Stimulated activated naive CD8-positive, alpha-beta T cell treated with anti-CD3 and anti-CD28 coated beads, Interleukin-15, Interleukin-2, amounts not matched to agents 100 U/mL and 50 U/mL, for 24 hours (primary cell): ENCODE measurements around the gene KAT6B.
A peak's percentile ranks its signal among the peaks of the same experiment; 100 is the strongest.

Source experiments
- ATAC-seq: fragments of 150-1000 bp; cut with Tn5 transposase; one replicate; pipeline ENCODE4 v1.10.0; 2021
- DNase-seq: peaks from one replicate; pipeline ENCODE4 v3.0.0; 2021

The KAT6B gene

GRCh38 chr10:75015442-75015841 lies 189.0 kb downstream of the KAT6B start:
- DNase-seq: no peak
- ATAC-seq: no peak

- ATAC-seq: no peak
- no peak for DNase-seq
These were observed 189.9 kb downstream of the KAT6B start for GRCh38 chr10:75016325-75016724.

GRCh38 chr10:75018251-75018650 lies 191.9 kb downstream of the KAT6B start:
- DNase-seq (no peak), ATAC-seq (no peak)

- no peak for DNase-seq
These were observed 192.4 kb downstream of the KAT6B start for GRCh38 chr10:75018686-75019307.

GRCh38 chr10:75019370-75019769 lies 193.0 kb downstream of the KAT6B start:
- DNase-seq (no peak), ATAC-seq (no peak)

More at GRCh38 chr10:75018686-75019307, 192.4 kb downstream of the KAT6B start:
- no peak for ATAC-seq

- no peak for ATAC-seq
- DNase-seq: no peak
These were observed 193.8 kb downstream of the KAT6B start for GRCh38 chr10:75020168-75020567.

GRCh38 chr10:75021379-75022249 lies 195.2 kb downstream of the KAT6B start:
- no peak for ATAC-seq
- DNase-seq: no peak

- DNase-seq: no peak
- ATAC-seq: no peak
These were observed 196.7 kb downstream of the KAT6B start for GRCh38 chr10:75023074-75023473.

GRCh38 chr10:75024971-75025523 lies 198.6 kb downstream of the KAT6B start:
- no peak for ATAC-seq
- no peak for DNase-seq

GRCh38 chr10:75028049-75028448 lies 201.6 kb downstream of the KAT6B start:
- no peak for DNase-seq
- no peak for ATAC-seq

GRCh38 chr10:75028748-75029147 lies 202.3 kb downstream of the KAT6B start:
- ATAC-seq: no peak
- no peak for DNase-seq

- DNase-seq: no peak
- ATAC-seq: no peak
These were observed 203.0 kb downstream of the KAT6B start for GRCh38 chr10:75029420-75029819.

- DNase-seq (no peak), ATAC-seq (no peak)
These were observed 203.5 kb downstream of the KAT6B start for GRCh38 chr10:75029857-75030256.

- no peak for ATAC-seq
- DNase-seq: no peak
These were observed 204.0 kb downstream of the KAT6B start for GRCh38 chr10:75030371-75030770.

GRCh38 chr10:75032119-75032518 lies 205.7 kb downstream of the KAT6B start:
- ATAC-seq (no peak), DNase-seq (no peak)

GRCh38 chr10:75032813-75033212 lies 206.4 kb downstream of the KAT6B start:
- no peak for ATAC-seq
- DNase-seq: no peak

- no peak for DNase-seq
- no peak for ATAC-seq
These were observed 207.2 kb downstream of the KAT6B start for GRCh38 chr10:75033399-75034130.

GRCh38 chr10:75034131-75034512 lies 207.7 kb downstream of the KAT6B start:
- peak; percentile 75 for ATAC-seq
- DNase-seq: peak; percentile 59

GRCh38 chr10:75034714-75035258 lies 208.4 kb downstream of the KAT6B start:
- DNase-seq (no peak), ATAC-seq (no peak)

- peak; percentile 91 for ATAC-seq
- peak; percentile 72 for DNase-seq
These were observed 209.7 kb downstream of the KAT6B start for GRCh38 chr10:75035975-75036708.
